GM13976 (cell line): ENCODE measurements around the gene USPL1.

Source experiments
- DNase-seq: peaks from one replicate; pipeline ENCODE4 v3.0.0; 2012; ENCODE audit warnings: low spot score
- CTCF ChIP-seq: IDR thresholded peaks from 2 replicates; pipeline ENCODE4 v1.5.1; 2012; ENCODE audit warnings: borderline replicate concordance, mild to moderate bottlenecking; ENCODE audit not compliant: insufficient read depth; ENCODE audit errors: extremely low read depth, missing control alignments, control extremely low read depth
- in situ Hi-C: fragments of 300-500 bp; cut with MboI; formaldehyde crosslinking; loops from one replicate; pipeline ENCODE4 v1.12.0; 2022; ENCODE audit warnings: low sequenced_read_pairs, mixed read lengths, inconsistent platforms; ENCODE audit not compliant: unreplicated experiment

Gene USPL1

DNA sequence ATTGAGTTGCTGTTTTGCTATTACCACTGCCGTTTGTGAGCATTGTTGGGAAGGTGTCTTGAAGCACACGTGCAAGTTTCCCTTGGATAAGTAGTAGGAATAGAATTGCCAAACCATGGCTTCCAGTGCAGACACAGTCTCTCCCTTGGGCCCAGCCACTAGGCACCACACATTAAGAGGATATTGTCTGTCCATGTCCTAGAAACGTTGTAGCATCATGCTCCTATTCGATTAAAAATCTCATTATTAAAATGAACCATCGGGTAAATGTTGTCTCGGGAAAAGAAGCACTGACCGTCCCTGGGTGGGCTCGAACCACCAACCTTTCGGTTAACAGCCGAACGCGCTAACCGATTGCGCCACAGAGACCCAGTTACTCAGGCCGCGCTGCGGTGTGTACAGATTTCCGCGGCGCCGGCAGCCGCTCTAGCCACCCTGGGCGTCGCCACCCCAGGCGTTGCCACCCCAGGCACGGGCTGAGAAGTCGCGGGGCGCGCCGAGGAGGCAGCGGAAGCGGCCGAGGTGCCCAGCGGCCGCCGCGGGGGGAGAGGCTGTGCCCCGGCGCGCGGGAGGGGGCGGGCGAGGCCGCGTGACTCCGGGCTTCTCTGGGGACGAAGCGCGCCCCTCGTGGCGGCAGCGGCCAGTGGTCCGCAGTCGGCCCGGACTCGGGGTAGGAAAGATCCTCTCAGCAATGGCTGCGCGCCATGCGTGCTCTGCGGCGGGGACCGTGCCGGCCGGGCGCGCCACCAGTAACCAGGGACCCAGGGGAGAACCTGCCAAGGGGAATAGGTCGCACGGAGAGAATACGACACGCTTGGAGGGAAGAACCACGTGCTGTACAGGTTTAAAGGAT is 56.2 kb downstream of the USPL1 start:
- DNase-seq: peak; percentile 94
- in situ Hi-C loops: no loop called here
- TF ChIP-seq CTCF: peak; percentile 78

- no peak for TF ChIP-seq CTCF
- in situ Hi-C loops: loop anchor here (25.0 kb wide), 1 partner anchor 362 kb away; no protein-coding TSS in a partner anchor
- no peak for DNase-seq
Observed at GRCh38 chr13:30675717-30676116, 58.0 kb downstream of the USPL1 start.

DNA sequence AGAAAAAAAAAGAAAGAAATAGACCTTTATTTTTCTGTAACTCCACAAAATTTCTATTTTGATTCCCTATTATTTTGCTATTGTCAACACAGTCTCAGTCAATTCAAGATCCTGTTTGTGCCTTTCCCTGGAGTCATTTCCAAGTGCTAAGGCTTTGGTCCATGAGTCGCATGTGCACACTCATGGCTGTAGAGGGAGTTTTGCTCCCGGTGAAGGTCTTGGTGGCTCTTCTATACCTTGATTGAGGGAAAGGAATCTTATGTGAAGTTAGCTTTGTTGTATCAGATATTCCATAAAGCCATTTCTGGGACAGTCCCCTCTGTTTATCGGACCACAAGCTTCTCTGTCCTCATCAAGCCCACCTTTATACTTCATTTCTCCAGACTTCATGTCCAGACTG is 59.0 kb downstream of the USPL1 start:
- TF ChIP-seq CTCF: no peak
- DNase-seq: no peak
- in situ Hi-C loops: loop anchor here (25.0 kb wide), 1 partner anchor 361 kb away; no protein-coding TSS in a partner anchor

GRCh38 chr13:30679483-30680330 is 62.0 kb downstream of the USPL1 start:
- in situ Hi-C loops: loop anchor here (10.0 to 25.0 kb wide), 2 partner anchors 115 to 358 kb away; no protein-coding TSS in a partner anchor
- peak; percentile 46 for TF ChIP-seq CTCF
- peak; percentile 56 for DNase-seq

DNA sequence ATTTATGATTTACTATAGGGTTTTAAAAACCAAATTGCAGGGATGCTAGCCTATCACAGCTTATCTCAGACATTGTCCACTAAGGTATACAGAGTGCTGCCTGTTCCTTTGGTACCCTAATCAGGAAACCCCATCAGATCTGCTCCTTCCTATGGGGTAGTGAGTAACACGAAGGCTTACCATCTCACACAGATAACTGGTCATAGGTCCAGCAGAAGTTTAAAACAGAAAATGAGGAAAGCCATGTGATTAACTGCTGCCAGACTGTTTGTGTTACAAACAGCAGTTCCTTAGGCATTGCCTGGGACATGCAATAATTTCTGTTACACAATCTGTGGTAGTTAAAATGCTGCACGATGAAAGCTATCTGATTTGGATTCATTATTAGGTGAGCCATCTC is 64.1 kb downstream of the USPL1 start:
- no peak for TF ChIP-seq CTCF
- in situ Hi-C loops: loop anchor here (10.0 to 25.0 kb wide), 2 partner anchors 113 to 355 kb away; no protein-coding TSS in a partner anchor
- no peak for DNase-seq

DNA sequence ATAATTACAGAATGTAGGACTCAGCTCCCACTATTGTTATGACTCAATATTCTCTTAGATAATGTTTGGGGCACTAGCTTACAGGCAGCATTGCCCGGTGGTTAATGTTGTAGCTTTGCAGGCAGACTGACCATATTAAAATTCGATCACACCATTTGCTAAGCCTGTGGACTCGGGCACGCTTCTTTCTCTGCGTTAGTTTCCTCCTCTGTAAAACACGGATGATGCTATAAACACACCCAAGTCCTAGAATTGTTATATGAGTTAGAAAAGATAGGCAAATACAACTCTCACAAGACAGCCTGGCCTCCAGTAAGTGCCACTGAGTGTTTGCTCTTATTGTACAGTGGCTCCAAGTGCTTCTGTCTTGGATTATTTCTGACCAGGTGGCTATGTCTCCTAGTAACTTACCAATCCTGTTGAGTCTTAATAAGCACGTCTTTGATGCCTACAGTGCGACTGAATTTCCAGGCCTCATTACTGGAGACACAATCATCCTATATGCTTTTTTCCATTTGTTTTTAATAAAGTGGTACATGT is 67.7 kb downstream of the USPL1 start:
- no peak for TF ChIP-seq CTCF
- DNase-seq: no peak
- in situ Hi-C loops: loop anchor here (10.0 to 25.0 kb wide), 2 partner anchors 109 to 352 kb away; no protein-coding TSS in a partner anchor
